HG03457 (cell line): ENCODE data around the gene NKAIN1.
"Not testable (repeated sequence)": the region's sequence is repeated elsewhere in the genome, so short reads cannot be mapped to it uniquely, and the experiment has no call there.

Experiments
- ATAC-seq: cut with Tn5 transposase; IDR thresholded peaks from one replicate; pipeline ENCODE4 v1.9.1; 2021; ENCODE audit warnings: moderate number of reproducible peaks; ENCODE audit not compliant: unreplicated experiment

NKAIN1 gene

DNA sequence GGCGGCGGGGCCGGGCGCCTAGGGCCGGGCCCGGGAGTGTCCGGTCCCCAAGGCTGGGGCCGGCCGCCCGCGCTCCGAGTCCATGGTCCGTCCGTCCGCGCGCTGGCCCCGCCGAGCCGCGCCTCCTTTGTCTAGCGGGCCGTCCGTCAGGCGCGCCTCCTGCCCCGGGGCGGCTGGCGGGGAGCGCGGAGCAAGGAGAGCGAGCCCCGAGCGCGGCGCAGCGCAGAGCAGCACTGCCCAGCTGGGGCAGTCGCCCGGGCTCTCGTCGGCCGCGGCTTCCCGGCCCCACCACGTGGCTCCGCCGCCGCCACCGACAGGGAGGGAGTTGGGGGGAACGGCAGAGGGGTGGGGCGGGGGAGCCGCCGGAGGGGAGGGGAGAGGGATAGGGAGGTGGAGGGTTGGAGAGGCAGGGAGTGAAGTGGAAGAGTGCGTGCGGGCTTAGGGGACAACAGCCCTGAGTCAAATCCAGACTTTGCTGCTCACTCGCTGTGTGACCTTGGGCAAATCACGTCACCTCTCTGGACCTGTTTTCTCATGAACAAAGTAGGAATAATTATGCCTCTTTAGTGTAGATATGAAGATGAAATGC, at the start of gene NKAIN1:
NKAIN1 (minus strand) TSS at position 235 of the 589 bp plus-strand sequence. CDS start 340 bp downstream, outside the sequence.
- no peak for ATAC-seq

- no peak for ATAC-seq
Observed at GRCh38 chr1:31289021-31289420, 49.3 kb upstream of the NKAIN1 start.

DNA sequence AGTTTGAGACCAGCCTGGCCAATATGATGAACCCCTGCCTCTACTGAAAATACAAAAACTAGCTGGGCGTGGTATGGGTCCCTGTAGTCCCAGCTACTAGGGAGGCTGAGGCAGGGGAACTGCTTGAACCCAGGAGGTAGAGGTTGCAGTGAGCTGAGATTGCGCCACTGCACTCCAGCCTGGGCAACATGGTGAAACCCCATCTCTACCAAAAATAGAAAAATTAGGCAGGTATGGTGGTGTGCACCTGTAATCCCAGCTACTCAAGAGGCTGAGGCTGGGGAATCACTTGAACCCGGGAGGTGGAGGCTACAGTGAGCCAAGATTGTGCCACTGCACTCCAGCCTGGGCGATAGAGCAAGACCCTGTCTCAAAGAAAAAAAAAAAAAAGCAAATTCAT, 48.1 kb upstream of the NKAIN1 start:
- not testable (repeated sequence) for ATAC-seq

DNA sequence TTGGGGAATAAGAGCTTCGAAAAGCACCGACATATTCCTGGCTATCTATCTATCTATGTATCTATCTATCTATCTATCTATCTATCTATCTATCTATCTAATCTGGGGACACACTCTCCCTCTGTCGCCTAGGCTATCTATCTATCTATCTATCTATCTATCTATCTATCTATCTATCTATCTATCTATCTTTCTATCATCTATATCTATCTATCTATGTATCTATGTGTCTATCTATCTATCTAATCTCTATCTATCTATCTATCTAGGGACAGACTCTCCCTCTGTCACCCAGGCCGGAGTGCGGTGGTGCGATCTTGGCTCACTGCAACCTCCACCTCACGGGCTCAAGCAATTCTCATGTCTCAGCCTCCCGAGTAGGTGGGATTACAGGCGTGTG, 42.7 kb upstream of the NKAIN1 start:
- ATAC-seq: not testable (repeated sequence)

DNA sequence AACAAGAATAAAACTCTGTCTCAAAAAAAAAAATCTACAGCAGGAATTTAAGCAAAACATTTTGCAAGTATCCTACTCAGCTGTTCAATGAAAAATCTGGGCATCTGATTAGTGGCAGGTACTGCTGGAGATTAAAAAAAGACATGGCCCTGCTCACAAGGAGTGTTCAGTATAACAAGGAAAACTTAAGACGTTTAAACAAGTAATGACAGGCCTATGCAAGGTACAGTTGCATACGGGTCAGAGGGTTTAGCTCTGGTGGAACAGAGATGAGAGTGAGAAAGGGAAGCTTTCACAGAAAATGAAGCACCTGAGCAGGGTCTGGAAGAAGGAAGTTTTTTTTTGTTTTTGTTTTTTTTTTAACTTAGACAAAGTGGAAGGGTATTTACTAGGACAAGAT, 33.9 kb upstream of the NKAIN1 start:
- no peak for ATAC-seq

DNA sequence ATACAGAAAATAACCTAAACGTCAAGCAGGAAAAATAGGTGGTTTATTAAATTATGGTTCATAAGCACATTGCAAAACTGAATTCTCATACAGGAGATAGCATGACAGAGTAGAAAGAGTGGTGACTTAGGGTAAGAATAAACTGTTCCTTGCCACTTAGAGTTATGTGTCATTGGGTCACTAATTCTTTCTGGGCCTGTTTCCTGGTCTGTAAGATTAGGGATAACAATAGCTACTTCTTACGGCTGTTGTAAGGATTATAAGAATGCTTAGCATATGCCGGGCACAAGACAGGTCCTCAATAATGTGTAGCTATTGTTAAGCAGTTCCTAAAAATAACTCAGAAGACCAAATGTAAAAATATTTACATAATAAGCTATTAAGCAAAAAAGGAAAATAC, 32.7 kb upstream of the NKAIN1 start:
- no peak for ATAC-seq

DNA sequence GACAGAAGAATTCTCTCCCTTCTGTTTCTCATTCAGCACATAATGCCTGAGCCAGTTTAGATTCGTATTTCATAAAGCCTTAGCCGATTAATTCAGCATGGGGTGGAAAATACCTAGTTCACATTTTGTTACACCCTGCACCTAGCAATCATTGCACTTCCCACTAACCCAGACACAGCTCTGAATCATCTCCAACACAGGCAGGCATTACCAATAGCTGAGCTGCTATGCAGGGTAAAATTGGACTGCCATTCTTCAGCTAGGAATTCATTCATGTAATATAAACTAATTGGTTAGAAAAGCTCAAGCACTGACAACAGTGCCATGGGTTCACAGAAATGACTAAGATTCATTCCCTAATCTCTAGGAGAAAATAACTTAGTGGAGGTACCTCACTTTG, 26.9 kb upstream of the NKAIN1 start:
- no peak for ATAC-seq

GRCh38 chr1:31264790-31265386, 25.2 kb upstream of the NKAIN1 start:
- no peak for ATAC-seq

DNA sequence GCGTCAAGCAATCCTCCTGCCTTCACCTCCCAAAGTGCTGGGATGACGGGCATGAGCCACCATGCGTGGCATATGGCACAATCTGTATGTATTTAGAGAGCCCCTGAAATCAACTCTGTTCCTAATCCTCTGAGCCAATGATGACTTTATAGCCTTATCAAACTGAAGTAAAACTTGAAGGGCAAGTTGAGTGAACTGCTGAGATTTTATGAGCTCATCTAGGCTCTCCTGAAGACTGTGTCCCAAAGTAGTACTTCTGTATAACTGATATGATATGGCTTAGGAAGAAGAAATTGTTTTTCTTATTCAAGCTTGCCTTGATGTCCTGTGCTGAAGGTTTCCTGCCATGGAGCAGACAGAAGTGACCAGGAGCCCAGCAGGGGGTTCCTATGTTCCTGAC, 23.7 kb upstream of the NKAIN1 start:
- no peak for ATAC-seq

GRCh38 chr1:31262393-31262792, 22.7 kb upstream of the NKAIN1 start:
- not testable (repeated sequence) for ATAC-seq

GRCh38 chr1:31261916-31262315, 22.2 kb upstream of the NKAIN1 start:
- ATAC-seq: no peak

DNA sequence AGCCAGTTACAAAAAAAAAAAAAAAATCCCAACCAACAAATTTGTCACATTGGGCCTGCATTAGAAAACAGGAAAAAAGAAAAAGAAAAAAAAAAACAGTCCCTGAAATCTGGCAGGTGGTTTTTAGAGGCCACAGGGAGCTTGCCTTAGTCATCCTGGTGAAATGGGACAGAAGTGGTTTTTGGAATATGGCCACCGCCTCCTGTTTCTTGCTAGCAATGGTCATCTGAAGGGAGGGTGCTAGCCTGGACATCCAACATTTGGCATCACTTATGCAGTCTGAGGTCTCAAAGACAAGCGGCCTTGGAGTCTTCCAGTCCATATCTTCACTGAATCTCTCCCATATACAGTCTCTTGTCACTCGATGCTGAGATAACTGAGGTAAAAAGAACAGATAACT, 20.1 kb upstream of the NKAIN1 start:
- no peak for ATAC-seq

DNA sequence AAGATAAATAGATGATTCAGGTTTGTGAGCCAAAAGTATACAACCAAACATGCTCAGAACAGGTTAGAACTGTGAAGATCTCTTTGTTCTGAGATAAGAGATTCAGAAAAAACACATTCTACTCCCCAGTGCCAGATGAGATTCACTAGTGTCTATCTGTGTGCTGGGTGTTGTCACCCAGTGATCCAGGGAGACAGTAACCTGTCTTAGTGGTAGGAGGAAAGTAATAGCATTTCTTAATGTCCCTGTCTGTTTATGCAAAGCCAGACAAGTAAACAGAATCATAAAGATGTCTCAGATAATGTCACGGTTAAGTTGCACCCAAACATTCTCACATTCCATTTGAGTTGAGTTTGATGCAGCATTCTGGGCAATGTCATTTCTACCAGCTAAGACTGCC, 18.9 kb upstream of the NKAIN1 start:
- no peak for ATAC-seq

GRCh38 chr1:31257213-31257612, 17.5 kb upstream of the NKAIN1 start:
- ATAC-seq: no peak

DNA sequence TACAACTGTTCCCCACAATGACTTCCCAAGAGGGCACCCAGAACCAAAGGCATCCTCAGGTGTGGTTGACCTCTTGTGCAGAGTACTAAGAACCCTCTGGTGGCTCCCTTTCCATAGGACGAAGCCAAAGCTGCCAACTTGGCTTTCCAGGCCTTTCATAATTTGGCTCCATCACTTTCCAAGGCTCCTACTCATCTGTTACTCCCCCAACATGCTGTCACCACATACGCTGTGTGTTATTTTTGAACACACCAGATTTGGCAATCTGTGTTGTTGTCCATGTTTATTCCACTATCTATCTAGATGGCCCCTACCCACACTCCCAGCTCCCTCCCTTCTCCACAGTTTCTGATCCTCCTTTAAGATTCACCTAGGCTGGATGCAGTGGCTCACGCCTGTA, 10.2 kb upstream of the NKAIN1 start:
- ATAC-seq: no peak

DNA sequence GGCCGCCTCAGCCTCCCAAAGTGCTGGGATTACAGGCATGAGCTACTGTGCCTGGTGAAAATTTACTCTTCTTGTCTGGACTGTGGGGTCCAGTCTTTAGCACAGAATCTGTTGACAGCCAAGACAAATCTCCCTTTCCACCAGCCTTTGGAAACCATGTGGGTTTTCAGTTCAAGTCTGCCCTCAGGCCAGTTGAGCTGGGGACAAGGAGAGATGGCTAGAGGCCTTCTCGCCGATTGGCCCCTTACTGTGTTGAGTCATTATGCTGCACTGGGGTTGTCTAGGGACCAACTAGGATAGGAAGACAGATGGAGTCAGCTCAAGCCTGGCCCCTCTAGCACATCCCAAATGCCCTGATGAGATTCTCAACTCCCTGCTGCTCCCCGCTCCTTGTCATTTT, 8.6 kb upstream of the NKAIN1 start:
- ATAC-seq: no peak

DNA sequence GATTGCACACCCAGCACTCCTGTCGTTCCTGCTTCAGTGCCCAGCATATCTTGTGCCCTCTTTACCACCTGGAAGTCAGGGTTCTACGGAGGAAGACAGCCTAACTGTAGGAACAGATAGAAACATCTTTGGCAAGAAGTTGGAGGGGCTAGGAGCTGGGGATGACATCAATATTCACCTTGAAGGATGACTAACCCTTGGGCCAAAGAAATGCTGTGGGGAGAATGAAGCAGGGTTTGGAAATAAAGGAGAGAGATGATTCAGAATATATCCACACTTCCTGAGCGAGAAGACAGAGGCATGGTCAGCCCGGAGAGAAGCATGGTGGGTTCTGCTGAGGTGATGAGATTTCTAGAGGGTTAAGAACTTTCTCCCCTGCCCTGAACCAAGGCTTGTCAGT, 4.6 kb upstream of the NKAIN1 start:
- no peak for ATAC-seq

DNA sequence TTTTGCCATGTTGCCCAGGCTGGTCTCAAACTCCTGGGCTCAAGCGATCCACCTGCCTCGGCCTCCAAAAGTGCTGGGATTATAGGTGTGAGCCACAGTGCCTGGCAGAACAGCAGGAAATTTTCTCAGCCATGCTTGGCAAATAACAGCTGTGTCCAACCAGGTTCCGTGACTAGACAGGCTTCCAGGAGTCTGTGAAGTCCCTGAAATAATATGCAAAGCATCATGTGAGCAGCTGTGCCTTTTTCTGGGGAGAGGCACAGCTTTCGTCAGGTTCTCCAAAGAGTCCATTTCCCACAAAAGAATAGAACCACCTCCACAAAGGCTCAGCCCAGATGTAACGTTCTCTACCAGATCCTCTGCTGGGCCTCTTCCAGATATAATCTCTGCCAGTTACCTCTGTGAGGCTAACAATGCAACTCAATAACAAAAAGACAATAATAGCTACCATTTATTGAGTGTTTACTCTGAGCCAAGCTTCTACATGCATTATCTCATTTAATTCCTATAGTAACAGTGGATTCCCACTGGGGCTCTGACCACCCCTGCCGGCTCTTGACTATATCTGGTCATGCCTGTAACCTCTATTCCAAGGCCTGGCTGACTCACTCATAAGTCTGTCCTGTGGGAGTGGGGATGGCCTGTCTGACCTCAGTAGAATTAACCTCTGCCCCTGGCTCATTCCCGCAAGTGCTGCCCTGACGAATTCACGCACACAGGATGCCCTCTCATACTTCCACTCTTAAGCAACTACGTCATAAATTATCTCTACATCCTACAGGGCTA, 4.0 kb upstream of the NKAIN1 start:
- ATAC-seq: no peak

DNA sequence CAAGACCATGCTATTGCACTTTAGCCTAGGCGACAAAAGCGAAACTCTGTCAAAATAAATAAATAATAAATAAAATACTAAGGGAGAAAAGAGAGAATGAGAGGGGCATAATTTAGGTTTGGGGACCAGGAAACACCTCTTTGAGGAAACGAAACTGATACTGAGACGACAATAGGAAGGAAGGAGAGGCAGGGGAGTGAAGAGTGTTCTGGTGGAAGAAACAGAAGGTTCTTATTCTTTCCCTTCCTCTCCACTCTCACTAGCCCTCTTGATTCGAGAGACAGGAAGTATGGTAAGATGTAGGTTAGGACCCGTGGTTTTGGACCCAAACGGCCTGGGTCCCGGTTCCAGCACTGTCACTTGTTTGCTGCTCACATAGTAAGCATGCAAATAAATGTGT, 1.6 kb upstream of the NKAIN1 start:
- no peak for ATAC-seq

DNA sequence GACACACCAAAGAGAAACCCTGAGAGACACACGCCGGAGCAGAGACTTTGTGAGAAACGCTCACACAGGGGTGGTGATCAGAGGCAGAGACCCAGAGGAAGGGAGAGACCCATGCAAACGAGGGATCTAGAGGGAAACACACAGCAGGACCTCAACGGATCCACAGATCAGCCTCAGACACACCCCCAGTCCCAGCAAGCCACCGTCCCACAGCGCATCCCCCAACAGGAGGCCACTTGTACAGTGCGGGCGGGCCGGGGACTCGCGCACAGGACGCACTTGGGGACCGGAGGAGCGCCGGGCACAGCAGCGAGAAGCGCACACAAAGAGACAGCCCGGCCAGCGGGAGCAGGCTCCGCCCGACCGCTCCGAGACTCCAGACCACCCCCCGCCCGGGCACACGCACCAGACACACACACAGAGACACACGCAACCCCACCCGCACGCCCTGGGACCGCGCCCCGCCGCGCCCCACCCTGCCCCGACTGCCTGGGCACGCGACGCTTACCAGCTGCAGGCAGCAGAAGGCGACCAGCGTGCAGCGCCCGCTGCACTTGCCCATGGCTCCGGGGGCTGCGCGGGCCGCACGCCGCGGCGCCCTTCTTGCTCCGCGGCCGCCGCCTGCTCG, 587 bp downstream of the NKAIN1 start:
- no peak for ATAC-seq

GRCh38 chr1:31238612-31238985, 1.1 kb downstream of the NKAIN1 start:
- no peak for ATAC-seq

GRCh38 chr1:31234870-31235269, 4.8 kb downstream of the NKAIN1 start:
- ATAC-seq: no peak
